ENCODE measurements around the gene NSD1. TPM values are rescaled to one million over a fixed set of nuclear protein-coding genes. Genes with fewer than 3 reads are reported as not detected.

The NSD1 gene
- total and polyA plus RNA-seq, 2 of the 4 experiments (the other 2 are of a cell fraction), result 7.7 to 31.0 TPM

DNA sequence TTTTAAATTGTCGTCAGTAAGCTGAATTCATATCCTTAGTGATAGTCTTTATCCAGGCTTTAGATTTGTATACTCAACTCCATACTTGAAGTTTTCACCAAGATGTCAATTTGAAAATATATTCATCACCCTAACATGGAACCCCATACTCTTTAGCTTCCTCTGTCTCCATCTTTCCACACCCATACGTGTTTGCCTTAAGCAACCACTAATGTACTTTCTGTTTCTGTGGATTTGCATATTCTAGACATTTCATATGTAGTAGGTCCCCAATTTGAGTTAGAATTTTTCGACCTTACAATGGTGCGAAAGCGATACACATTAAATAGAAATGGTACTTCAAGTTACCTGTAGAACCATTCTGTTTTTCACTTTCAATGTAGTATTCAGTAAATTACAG is 65.2 kb downstream of the NSD1 start:
- ChIA-PET CTCF (interaction anchor here (0.5 kb wide), 1 partner anchor 49 kb away, joined by 3 read pairs; no protein-coding TSS in a partner anchor), POLR2A (ENCODE audit: unreplicated experiment) (no interaction called here)
- Histone ChIP-seq H3K36me3 (ENCODE audit: control insufficient read depth, insufficient read depth, low read length) (peaks cover 19% of the 10 kb centered on the region), H2AK5ac (ENCODE audit: low read depth, low read length) (no peak overlapping the region), H2AFZ (replicated peaks; ENCODE audit: low read length, poor library complexity) (no peak overlapping the region), H4K8ac (ENCODE audit: low read depth in 2 of 2, low read length in 2 of 2) (no peak overlapping the region), H4K20me1 (ENCODE audit: insufficient read depth, low read length) (peaks cover 2% of the 10 kb centered on the region; the same call in 1 of the 2 replicates), H3K9me1 (ENCODE audit: insufficient read depth, low read length) (peaks cover 6% of the 10 kb centered on the region; the same call in 1 of the 2 replicates), H3K4me1 (ENCODE audit: control insufficient read depth, insufficient read depth, low read length) (peaks cover 2% of the 10 kb centered on the region), H3K56ac (ENCODE audit: extremely low read depth, insufficient read depth, low read length) (no peak overlapping the region), H3K18ac (ENCODE audit: low read depth, low read length) (no peak overlapping the region), H2BK120ac (ENCODE audit: low read depth, low read length) (no peak overlapping the region), H3K4ac (ENCODE audit: low read depth, low read length) (no peak overlapping the region), H3K9ac (ENCODE audit: low read depth, low read length) (no peak overlapping the region), H3K27me3 (ENCODE audit: control insufficient read depth, insufficient read depth, low read length) (no peaks in the 10 kb centered on the region), H3K23ac (ENCODE audit: low read depth, low read length) (no peak overlapping the region), H3K14ac (replicated peaks; ENCODE audit: low read depth, low read length) (no peak overlapping the region), H2BK20ac (ENCODE audit: low read depth, low read length) (no peak overlapping the region), H3K4me3 (ENCODE audit: insufficient read depth, low read depth, low read length) (no peak overlapping the region), H3K79me1 (ENCODE audit: low read depth in 1 of 2, low read length in 2 of 2) (peaks cover 30 to 51% of the 10 kb centered on the region in 2 experiments), H4K91ac (ENCODE audit: insufficient read depth, low read depth, low read length) (no peak overlapping the region), H2BK15ac (ENCODE audit: low read depth, low read length) (no peak overlapping the region), H3K4me2 (ENCODE audit: low read depth, low read length) (no peak overlapping the region), H3K27ac (ENCODE audit: insufficient read depth, low read length) (no peak overlapping the region), H4K5ac (ENCODE audit: low read depth, low read length) (no peak overlapping the region), H2AK9ac (replicated peaks; ENCODE audit: low read depth, low read length, poor library complexity) (no peak overlapping the region), H2BK5ac (ENCODE audit: low read depth, low read length, poor library complexity, severe bottlenecking) (no peak overlapping the region), H3K9me3 (ENCODE audit: control insufficient read depth, insufficient read depth, low read length) (no peaks in the 10 kb centered on the region)
- no peak for DNase-seq
- WGBS, 2 experiments (ENCODE audit: extremely low coverage in 2 of 2, insufficient read length in 1 of 2), result no CpG with 5 or more reads among the region's 5 CpGs
- no peak for ATAC-seq (ENCODE audit: low read depth)
- BruUV-seq (replicated peaks), result no TSS peak
- dilution Hi-C loops (cut with HindIII; ENCODE audit: low sequenced_read_pairs, unreplicated experiment) (no loop called here), intact Hi-C loops (cut with micrococcal nuclease) (loop anchor here (5.0 kb wide), 1 partner anchor 44 kb away; no protein-coding TSS in a partner anchor), in situ Hi-C loops (cut with MboI; ENCODE audit: low sequenced_read_pairs) (no loop called here)
- no peak for TF ChIP-seq NFE2L2 (IDR thresholded peaks at IDR 0.05; ENCODE audit: low read depth, low read length)
- TF ChIP-seq MAZ (IDR thresholded peaks at IDR 0.05; ENCODE audit: borderline replicate concordance, low read depth, low read length), result no peak
- TF ChIP-seq MXI1 (IDR thresholded peaks at IDR 0.05; ENCODE audit: borderline replicate concordance, low read depth, low read length), result no peak
- TF ChIP-seq SMC3 (IDR thresholded peaks at IDR 0.05; ENCODE audit: low read depth, low read length), result no peak
- no peak for TF ChIP-seq RFX5 (IDR thresholded peaks at IDR 0.05; ENCODE audit: low read depth, low read length)
- no peak for TF ChIP-seq POLR2A (IDR thresholded peaks at IDR 0.05; ENCODE audit: low read depth, low read length)
- TF ChIP-seq FOS (IDR thresholded peaks at IDR 0.05; ENCODE audit: low read depth, low read length), result no peak
- TF ChIP-seq, protein P1, sequence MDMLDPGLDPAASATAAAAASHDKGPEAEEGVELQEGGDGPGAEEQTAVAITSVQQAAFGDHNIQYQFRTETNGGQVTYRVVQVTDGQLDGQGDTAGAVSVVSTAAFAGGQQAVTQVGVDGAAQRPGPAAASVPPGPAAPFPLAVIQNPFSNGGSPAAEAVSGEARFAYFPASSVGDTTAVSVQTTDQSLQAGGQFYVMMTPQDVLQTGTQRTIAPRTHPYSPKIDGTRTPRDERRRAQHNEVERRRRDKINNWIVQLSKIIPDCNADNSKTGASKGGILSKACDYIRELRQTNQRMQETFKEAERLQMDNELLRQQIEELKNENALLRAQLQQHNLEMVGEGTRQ (IDR thresholded peaks at IDR 0.05; ENCODE audit: low read depth, low read length), result no peak
- TF ChIP-seq RCOR1 (IDR thresholded peaks at IDR 0.05; ENCODE audit: insufficient replicate concordance, low read length), result no peak
- TF ChIP-seq RAD21 (IDR thresholded peaks at IDR 0.05; ENCODE audit: low read length), result no peak
- no peak for TF ChIP-seq MAFK (IDR thresholded peaks at IDR 0.05; ENCODE audit: low read depth, low read length)
- TF ChIP-seq CHD1 (IDR thresholded peaks at IDR 0.05; ENCODE audit: low read depth, low read length), result no peak

Data from IMR-90 (cell line).